Endothelial cell of umbilical vein (primary cell): ENCODE data around the gene GAS1. TPM values are rescaled to one million over a fixed set of nuclear protein-coding genes. Genes with fewer than 3 reads are reported as not detected.

Experiments used
- BruUV-seq: library from RNA; stranded (reverse); fragments of 400-500 nt; replicated peaks from 2 replicates; lab custom pipeline; 2021; lab: Mats Ljungman, UMichigan
- CTCF ChIA-PET: fragments of 300-600, 350-600 bp; sonication (Branson Sonifier 250); formaldehyde crosslinking; loops from one replicate; lab custom pipeline; 2021; ENCODE audit warnings: antibody characterized with exemption, inconsistent platforms; lab: Charles Lee
- POLR2A ChIA-PET: fragments of 300-600, 350-600 bp; sonication (Branson Sonifier 250); formaldehyde crosslinking; loops from one replicate; lab custom pipeline; 2021; ENCODE audit warnings: antibody characterized with exemption, inconsistent platforms; lab: Charles Lee
- DNase-seq: peaks from one replicate; pipeline ENCODE4 v3.0.0-alpha.2; 2011; ENCODE audit warnings: low read depth, low spot score
- FAIRE-seq: peaks from 2 replicates; lab custom pipeline; 2011; peaks lifted over from hg19 to GRCh38; lab: Jason Lieb, UNC
- H2AFZ ChIP-seq: 2 replicates; pipeline ENCODE4 v1.6.0; 2012; ENCODE audit warnings: low read depth, low read length, control low read depth, inconsistent platforms
- H3K27ac ChIP-seq: 2 replicates; pipeline ENCODE4 v1.5.1; 2011; ENCODE audit warnings: low read depth, mild to moderate bottlenecking, control low read depth, low read length, moderate library complexity; ENCODE audit not compliant: insufficient read depth
- H3K27me3 ChIP-seq, 2 experiments: 2 replicates each; pipeline versions ENCODE4 v1.6.0 to v1.6.1; 2011; ENCODE audit warnings: low read length in 2 of 2, mixed read lengths in 1 of 2; ENCODE audit not compliant: control insufficient read depth in 2 of 2, insufficient read depth in 2 of 2
- H3K36me3 ChIP-seq, 2 experiments: 2 replicates in 1 of 2; 3 replicates in 1 of 2; pipeline ENCODE4 v1.5.1; 2011; ENCODE audit warnings: low read length in 2 of 2, mild to moderate bottlenecking in 1 of 2, moderate library complexity in 1 of 2; ENCODE audit not compliant: control insufficient read depth in 2 of 2, insufficient read depth in 2 of 2; ENCODE audit errors: extremely low read depth in 1 of 2
- H3K4me1 ChIP-seq: 3 replicates; pipeline ENCODE4 v1.5.1; 2011; ENCODE audit warnings: mild to moderate bottlenecking, low read length; ENCODE audit not compliant: control insufficient read depth, insufficient read depth; ENCODE audit errors: extremely low read depth
- H3K4me2 ChIP-seq: 2 replicates; pipeline ENCODE4 v1.6.1; 2011; ENCODE audit warnings: low read length, control low read depth, mixed read lengths; ENCODE audit not compliant: insufficient read depth
- H3K4me3 ChIP-seq, 3 experiments: fragments of 200-600 bp in 1 of 3; sonication (generic), shearing (Covaris generic) in 1 of 3; replicated peaks in 1 of 3; 2 replicates each; pipeline ENCODE4 v1.5.1; 2011 to 2016; ENCODE audit warnings: control low read depth in 3 of 3, low read length in 3 of 3, mild to moderate bottlenecking in 2 of 3, inconsistent platforms in 1 of 3, low read depth in 1 of 3, moderate library complexity in 1 of 3; ENCODE audit not compliant: insufficient read depth in 1 of 3
- H3K79me2 ChIP-seq: 2 replicates; pipeline ENCODE4 v1.6.0; 2012; ENCODE audit warnings: low read length, inconsistent platforms; ENCODE audit not compliant: control insufficient read depth, insufficient read depth
- H3K9ac ChIP-seq: replicated peaks from 2 replicates; pipeline ENCODE3; 2011; ENCODE audit warnings: low read length, control low read depth; ENCODE audit not compliant: insufficient read depth; ENCODE audit errors: extremely low read depth
- H3K9me1 ChIP-seq: replicated peaks from 3 replicates; pipeline ENCODE4 v1.6.0; 2011; ENCODE audit warnings: mild to moderate bottlenecking, low read length; ENCODE audit not compliant: control insufficient read depth, insufficient read depth; ENCODE audit errors: extremely low read depth
- H3K9me3 ChIP-seq: replicated peaks from 2 replicates; pipeline ENCODE4 v1.5.1; 2012; ENCODE audit warnings: low read length, inconsistent platforms; ENCODE audit not compliant: control insufficient read depth, insufficient read depth
- H4K20me1 ChIP-seq: replicated peaks from 2 replicates; pipeline ENCODE3; 2011; ENCODE audit warnings: mild to moderate bottlenecking, low read length; ENCODE audit not compliant: control insufficient read depth, insufficient read depth; ENCODE audit errors: extremely low read depth
- EZH2 ChIP-seq: IDR thresholded peaks from 2 replicates; pipeline ENCODE4 v1.6.1; 2012; ENCODE audit warnings: borderline replicate concordance, low read depth, mild to moderate bottlenecking, moderate library complexity, low read length, inconsistent platforms; ENCODE audit not compliant: severe bottlenecking
- FOS ChIP-seq: IDR thresholded peaks from 2 replicates; pipeline ENCODE4 v1.6.1; 2011; ENCODE audit warnings: mild to moderate bottlenecking, low read length, moderate library complexity, borderline replicate concordance; ENCODE audit not compliant: insufficient read depth
- GATA2 ChIP-seq: IDR thresholded peaks from 2 replicates; pipeline ENCODE4 v1.7.0; 2011; ENCODE audit warnings: low read depth, mild to moderate bottlenecking, moderate library complexity, mixed read lengths, low read length; ENCODE audit not compliant: insufficient read length, insufficient read depth
- JUN ChIP-seq: IDR thresholded peaks from 2 replicates; pipeline ENCODE4 v1.6.1; 2011; ENCODE audit warnings: borderline replicate concordance, low read depth; ENCODE audit not compliant: insufficient read length, insufficient read depth
- MYC ChIP-seq: IDR thresholded peaks from one replicate; pipeline ENCODE4 v1.6.1; 2011; ENCODE audit warnings: mild to moderate bottlenecking, low read depth, low read length
- POLR2A ChIP-seq: IDR thresholded peaks from 2 replicates; pipeline ENCODE4 v1.6.1; 2012; ENCODE audit warnings: low read depth, mild to moderate bottlenecking, control low read depth, low read length
- POLR2AphosphoS5 ChIP-seq: IDR thresholded peaks from 2 replicates; pipeline ENCODE4 v1.6.1; 2012; ENCODE audit warnings: low read depth, mild to moderate bottlenecking, control low read depth, low read length, moderate library complexity; ENCODE audit not compliant: insufficient read depth
- dilution Hi-C: fragments of 300-500 bp; cut with MboI; formaldehyde crosslinking; loops from one replicate; pipeline ENCODE4 v1.15.0; 2019; ENCODE audit warnings: low sequenced_read_pairs; ENCODE audit not compliant: extremely low pct_ligation_motif_present
- intact Hi-C: fragments of 100-400 bp; cut with micrococcal nuclease; formaldehyde crosslinking; loops from one replicate; pipeline ENCODE4 v1.10.0; 2022
- polyA plus RNA-seq, 4 experiments: library from polyadenylated mRNA; depleted of rRNA in 3 of 4; stranded (reverse) in 3 of 4; unstranded in 1 of 4; fragments of >200 nt; gene quantifications; 2 replicates each; pipeline versions ENCODE4 v1.2.1 to v1.2.3, GENCODE V29; 2011 to 2012; ENCODE audit warnings: missing spikeins in 1 of 4
- total RNA-seq: library from RNA; stranded (reverse); gene quantifications from 2 replicates; pipeline ENCODE4 v1.2.3, GENCODE V29; 2021
- TF ChIP-seq, protein P1 (sequence below): IDR thresholded peaks from 2 replicates; pipeline ENCODE4 v1.6.1; 2011; ENCODE audit not compliant: insufficient read depth, insufficient read length
- TF ChIP-seq, protein P2 (sequence below), 2 donors: IDR thresholded peaks; 1 replicate in 1 of 2; 2 replicates in 1 of 2; pipeline ENCODE4 v1.5.1; 2011; ENCODE audit warnings: low read length in 2 of 2, mild to moderate bottlenecking in 2 of 2, moderate library complexity in 2 of 2, control low read depth in 1 of 2, inconsistent platforms in 1 of 2, low read depth in 1 of 2; ENCODE audit not compliant: insufficient read depth in 1 of 2; ENCODE audit errors: extremely low read depth in 1 of 2

Gene GAS1
- total and polyA plus RNA-seq, 2 donors (not counting 3 experiments of a cell fraction or from before 2014, with no cell fraction given), result 0.06 to 0.15 TPM

DNA sequence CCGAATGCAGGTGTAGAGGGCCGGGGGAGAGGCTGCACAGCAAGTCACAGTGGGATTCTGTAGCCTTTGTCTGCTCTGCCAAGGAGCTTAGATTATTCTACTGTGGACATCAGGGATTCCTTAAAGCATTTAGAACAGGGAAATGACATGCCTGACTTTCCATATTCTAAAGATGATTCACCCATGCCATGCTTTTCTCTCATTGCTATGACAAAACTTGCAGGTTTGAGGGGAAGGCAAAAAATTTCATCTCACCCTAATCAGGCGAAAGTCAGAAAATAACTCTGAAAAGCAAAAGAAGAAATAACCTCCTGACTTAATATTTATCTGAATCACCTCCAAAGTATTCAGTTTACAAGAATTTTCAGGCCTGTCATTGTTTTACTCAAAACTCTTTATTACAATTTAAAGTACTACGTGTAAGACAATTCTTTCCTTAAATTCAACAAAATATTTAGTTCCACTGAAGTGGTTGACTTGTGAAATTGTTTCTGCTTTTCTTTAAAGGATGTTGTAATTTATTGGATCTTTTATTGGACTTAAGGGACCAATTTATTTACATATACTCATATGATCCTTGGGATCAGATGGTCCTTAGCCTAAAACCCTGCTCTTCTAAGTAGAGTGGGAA lies 30.0 kb upstream of the GAS1 start:
- DNase-seq, result no peak
- Histone ChIP-seq H3K27ac (no peak overlapping the region), H3K4me1 (no peaks in the 10 kb centered on the region), H2AFZ (no peak overlapping the region), H3K36me3 (no peaks in the 10 kb centered on the region), H3K4me2 (no peak overlapping the region), H4K20me1 (no peaks in the 10 kb centered on the region), H3K9me1 (no peaks in the 10 kb centered on the region), H3K79me2 (no peaks in the 10 kb centered on the region), H3K27me3 (no peaks in the 10 kb centered on the region), H3K9ac (no peak overlapping the region), H3K9me3 (no peaks in the 10 kb centered on the region), H3K4me3 (no peak overlapping the region)
- TF ChIP-seq, protein P1, sequence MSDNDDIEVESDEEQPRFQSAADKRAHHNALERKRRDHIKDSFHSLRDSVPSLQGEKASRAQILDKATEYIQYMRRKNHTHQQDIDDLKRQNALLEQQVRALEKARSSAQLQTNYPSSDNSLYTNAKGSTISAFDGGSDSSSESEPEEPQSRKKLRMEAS, result no peak
- no peak for TF ChIP-seq POLR2AphosphoS5
- no peak for TF ChIP-seq POLR2A
- TF ChIP-seq, protein P2, sequence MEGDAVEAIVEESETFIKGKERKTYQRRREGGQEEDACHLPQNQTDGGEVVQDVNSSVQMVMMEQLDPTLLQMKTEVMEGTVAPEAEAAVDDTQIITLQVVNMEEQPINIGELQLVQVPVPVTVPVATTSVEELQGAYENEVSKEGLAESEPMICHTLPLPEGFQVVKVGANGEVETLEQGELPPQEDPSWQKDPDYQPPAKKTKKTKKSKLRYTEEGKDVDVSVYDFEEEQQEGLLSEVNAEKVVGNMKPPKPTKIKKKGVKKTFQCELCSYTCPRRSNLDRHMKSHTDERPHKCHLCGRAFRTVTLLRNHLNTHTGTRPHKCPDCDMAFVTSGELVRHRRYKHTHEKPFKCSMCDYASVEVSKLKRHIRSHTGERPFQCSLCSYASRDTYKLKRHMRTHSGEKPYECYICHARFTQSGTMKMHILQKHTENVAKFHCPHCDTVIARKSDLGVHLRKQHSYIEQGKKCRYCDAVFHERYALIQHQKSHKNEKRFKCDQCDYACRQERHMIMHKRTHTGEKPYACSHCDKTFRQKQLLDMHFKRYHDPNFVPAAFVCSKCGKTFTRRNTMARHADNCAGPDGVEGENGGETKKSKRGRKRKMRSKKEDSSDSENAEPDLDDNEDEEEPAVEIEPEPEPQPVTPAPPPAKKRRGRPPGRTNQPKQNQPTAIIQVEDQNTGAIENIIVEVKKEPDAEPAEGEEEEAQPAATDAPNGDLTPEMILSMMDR (IDR thresholded peaks at IDR 0.05; ENCODE audit: extremely low read depth in 1 of 2, insufficient read depth in 1 of 2, low read depth in 1 of 2, low read length in 2 of 2), result no peak
- no peak for TF ChIP-seq GATA2
- no peak for TF ChIP-seq FOS
- no peak for TF ChIP-seq EZH2
- TF ChIP-seq JUN, result no peak
- no peak for TF ChIP-seq MYC
- ChIA-PET POLR2A (no interaction called here), CTCF (no interaction called here)
- BruUV-seq, result no TSS peak
- dilution Hi-C loops (no loop called here), intact Hi-C loops (no loop called here)
- FAIRE-seq, result no peak
